KOPT-K1 (cell line): ENCODE measurements around the gene NRXN3.

Experiments used
- H3K27ac ChIP-seq: fragments of 200-600 bp; sonication (generic); 2 replicates; pipeline ENCODE4 v1.5.1; 2016; ENCODE audit warnings: antibody characterized with exemption, mild to moderate bottlenecking, low read depth, low read length; ENCODE audit not compliant: poor library complexity, severe bottlenecking
- H3K36me3 ChIP-seq: fragments of 200-600 bp; sonication (generic); 2 replicates; pipeline ENCODE4 v1.5.1; 2017; ENCODE audit warnings: antibody characterized with exemption, mild to moderate bottlenecking, low read length, moderate library complexity; ENCODE audit not compliant: insufficient read depth
- H3K9me3 ChIP-seq: fragments of 200-600 bp; sonication (generic); 2 replicates; pipeline ENCODE4 v1.5.1; 2017; ENCODE audit warnings: antibody characterized with exemption, low read length, mild to moderate bottlenecking; ENCODE audit not compliant: insufficient read depth, poor library complexity, severe bottlenecking

The NRXN3 gene

DNA sequence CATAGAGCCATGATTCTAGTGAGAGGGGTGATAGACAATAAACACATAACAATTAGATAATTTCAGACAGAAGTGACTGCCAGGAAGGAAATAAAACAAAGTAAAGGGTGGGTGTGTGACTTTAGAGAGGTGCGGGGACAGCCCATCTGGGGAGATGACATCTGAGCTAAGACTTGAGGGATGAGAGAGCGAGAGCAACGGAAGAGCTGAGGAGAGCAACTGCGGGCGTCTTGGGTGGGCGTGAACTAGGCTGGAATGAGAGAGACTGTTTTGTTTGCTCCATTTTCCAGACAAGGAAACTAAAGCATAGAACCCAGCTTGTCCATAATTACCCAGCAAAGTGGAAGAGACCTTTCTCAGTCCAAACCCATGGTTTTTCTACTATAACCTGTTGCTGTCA, 25.3 kb downstream of the NRXN3 start:
- H3K36me3 ChIP-seq = no peaks in the 10 kb centered on the region
- no peaks in the 10 kb centered on the region for H3K9me3 ChIP-seq
- H3K27ac ChIP-seq = no peak overlapping the region

DNA sequence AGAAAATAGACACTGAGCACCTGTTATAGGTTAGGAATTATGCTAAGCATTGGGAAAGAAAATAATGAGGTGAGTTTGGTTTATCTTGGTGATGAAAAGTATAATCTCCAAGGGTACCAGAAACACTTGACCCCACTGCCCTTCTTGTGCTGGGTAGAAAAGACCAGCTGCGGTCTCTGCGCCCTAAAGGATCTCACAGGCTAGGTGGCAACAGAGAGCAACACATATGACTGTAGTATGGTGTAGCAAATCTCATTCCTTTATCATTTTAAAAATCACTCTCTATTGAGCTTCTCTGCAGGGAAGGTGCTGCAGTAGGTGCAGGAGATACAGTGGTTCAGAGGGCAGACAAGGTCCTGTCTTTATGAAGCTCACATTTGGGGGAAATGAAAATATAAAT, 26.1 kb downstream of the NRXN3 start:
- H3K36me3 ChIP-seq = no peaks in the 10 kb centered on the region
- H3K9me3 ChIP-seq = no peaks in the 10 kb centered on the region
- no peak overlapping the region for H3K27ac ChIP-seq

DNA sequence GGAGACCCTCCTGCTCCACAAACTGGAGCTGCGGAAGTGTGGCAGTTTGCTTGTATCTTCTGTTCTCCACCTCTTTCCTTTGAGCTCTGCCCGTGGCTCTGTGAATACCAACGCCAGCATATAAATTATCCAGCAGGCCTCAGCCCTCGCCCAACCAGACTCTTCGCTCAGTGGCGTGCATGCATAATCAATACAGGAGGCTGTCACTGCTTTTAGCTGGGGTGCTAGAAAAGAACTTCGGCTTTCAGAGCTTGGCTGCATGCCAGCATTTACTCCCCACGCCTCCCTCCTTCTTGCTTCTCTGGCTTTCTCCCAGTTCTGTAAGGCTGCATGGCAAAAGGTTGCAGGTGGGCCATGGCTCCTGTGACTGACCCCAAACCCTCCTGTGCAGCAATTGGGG, 26.9 kb downstream of the NRXN3 start:
- Histone ChIP-seq H3K36me3 (no peaks in the 10 kb centered on the region), H3K9me3 (no peaks in the 10 kb centered on the region), H3K27ac (no peak overlapping the region)

DNA sequence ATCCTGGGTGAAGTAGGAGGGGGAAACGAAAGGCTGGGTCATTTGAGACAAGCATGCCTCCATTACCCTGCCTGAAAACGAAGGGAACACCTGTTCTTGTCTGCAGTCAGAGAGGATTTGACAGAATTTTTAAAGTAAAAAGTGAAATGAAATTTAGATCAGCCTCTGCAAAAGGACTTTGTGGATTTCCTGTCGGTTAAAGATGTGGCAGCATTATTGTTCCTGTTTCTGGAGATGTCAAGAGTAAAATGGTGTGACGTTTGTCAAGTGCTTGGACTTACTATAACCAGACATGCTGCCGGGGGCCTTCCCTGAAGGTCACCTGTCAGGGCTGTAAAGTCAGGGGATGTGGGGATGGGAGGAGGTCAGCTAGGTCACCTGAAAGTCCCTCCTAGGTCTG, 32.0 kb downstream of the NRXN3 start:
- Histone ChIP-seq H3K27ac (peak overlapping the region; percentile 73), H3K9me3 (no peaks in the 10 kb centered on the region), H3K36me3 (no peaks in the 10 kb centered on the region)

DNA sequence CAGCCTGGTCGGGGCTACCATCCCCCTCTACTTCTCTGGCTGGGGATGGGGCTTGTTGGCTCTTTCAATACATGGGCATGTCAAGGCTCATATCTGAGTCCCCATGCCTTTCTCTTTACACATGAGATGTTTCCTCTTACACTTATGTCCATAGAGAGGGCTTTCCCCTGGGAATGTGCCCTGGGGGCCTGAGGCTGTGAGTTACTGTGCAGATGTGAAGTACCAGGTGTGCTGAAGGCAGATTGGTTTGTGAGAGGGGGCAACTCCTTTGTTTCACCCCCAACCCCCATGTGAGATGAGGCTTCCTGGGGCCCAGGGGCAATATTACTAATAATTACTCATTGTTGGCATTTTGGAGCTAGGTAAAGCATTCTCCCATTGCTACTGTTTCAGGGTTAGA, 32.8 kb downstream of the NRXN3 start:
- no peaks in the 10 kb centered on the region for H3K9me3 ChIP-seq
- H3K36me3 ChIP-seq = no peaks in the 10 kb centered on the region
- peak overlapping the region; percentile 73 for H3K27ac ChIP-seq

DNA sequence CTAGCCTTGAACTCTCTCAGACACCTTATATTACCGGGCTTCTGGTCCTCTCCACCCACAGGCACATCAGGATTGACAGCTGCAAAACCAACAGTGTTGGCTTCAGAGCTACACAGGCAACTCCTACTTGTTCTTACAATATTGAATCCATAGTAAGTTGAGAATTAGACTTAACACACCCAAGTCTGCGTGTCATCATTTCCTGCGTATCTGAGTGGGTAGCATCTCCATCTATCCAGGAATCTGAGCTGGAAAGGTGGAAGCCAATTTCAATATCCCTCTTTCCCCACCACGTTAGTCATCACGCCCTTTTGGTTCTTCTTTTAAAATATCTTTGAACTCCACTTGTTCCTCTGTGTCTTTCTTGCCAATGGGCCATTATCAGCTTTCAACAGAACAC, 37.2 kb downstream of the NRXN3 start:
- Histone ChIP-seq H3K36me3 (no peaks in the 10 kb centered on the region), H3K27ac (no peak overlapping the region), H3K9me3 (peaks cover 16% of the 10 kb centered on the region)

DNA sequence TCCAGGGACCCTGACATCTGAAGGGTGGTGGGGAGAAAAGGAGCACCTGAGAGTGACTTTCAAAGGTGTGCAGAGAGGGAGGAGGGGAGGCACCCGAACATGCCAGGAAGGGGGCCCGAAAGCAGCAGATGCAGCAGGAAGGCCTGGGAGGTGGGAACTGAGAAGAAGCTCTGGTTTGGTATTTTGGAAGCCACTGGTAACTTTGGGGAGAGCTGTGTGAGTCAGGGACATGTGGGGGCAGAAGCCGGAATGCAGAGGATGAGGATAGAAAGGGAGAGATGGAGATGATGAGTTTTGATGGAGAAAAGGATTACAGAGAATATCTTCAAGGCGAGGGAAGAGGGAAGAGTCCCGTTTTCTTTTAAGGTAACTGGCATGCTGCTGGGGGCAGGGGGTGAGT, 50.1 kb downstream of the NRXN3 start:
- Histone ChIP-seq H3K36me3 (no peaks in the 10 kb centered on the region), H3K27ac (no peak overlapping the region), H3K9me3 (no peaks in the 10 kb centered on the region)

DNA sequence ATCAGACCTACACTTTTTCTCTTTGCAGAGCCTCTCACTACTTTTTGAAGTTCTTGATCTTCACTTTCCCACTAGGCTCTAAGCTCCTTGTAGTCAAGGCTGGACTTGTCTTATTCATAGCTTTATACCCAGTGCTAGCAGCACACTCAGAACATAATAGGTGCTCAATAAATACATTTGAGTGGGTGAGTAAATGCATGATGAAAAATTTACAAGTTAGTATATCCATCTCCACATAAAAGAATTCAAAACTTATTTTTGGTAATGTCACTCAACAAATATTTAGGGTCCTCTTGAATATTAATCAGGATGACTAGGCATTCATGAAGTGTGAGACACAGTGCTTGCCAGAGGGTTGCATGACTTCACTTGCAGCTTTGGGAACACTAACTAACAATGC, 52.6 kb downstream of the NRXN3 start:
- Histone ChIP-seq H3K9me3 (no peaks in the 10 kb centered on the region), H3K36me3 (no peaks in the 10 kb centered on the region), H3K27ac (no peak overlapping the region)

DNA sequence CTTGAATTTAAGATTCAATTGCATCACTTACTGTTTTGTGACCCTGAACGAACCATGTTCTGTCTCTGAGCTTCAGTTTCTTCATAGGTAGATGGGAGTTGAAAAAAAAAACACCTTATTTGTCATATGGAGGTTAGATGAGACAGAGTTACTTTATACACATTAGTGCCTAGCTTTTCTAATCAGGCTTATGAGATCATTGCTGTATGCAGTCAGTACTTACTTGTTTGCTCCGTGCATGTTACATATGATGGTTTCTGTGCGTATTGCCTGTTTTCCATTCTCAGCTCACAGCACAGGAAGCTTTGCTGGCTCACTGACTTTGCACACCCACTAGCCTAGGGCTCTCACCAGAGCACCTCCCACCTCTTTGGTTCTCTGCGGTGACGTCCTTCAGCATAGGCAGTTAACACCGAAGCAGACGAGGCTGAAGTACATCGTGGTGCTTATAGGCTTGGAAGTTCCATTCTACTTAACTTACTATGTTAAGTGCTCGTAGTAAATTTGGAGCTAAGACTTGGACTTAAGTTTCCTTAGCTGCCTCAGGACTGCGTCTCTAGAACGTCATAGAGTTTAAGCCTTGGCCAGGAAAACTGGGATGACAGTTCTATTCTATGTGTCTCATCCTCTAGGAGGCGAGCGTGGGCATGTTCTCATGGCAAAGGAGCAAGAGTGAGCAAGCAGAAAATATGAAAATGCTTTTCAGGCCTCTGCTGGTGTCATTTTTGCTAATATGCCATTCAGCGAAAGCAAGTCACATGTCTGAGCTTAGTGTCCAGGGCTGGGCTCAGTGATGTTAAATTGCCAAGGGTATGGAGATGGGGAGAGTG, 57.3 kb downstream of the NRXN3 start:
- Histone ChIP-seq H3K27ac (no peak overlapping the region), H3K36me3 (no peaks in the 10 kb centered on the region), H3K9me3 (no peaks in the 10 kb centered on the region)

DNA sequence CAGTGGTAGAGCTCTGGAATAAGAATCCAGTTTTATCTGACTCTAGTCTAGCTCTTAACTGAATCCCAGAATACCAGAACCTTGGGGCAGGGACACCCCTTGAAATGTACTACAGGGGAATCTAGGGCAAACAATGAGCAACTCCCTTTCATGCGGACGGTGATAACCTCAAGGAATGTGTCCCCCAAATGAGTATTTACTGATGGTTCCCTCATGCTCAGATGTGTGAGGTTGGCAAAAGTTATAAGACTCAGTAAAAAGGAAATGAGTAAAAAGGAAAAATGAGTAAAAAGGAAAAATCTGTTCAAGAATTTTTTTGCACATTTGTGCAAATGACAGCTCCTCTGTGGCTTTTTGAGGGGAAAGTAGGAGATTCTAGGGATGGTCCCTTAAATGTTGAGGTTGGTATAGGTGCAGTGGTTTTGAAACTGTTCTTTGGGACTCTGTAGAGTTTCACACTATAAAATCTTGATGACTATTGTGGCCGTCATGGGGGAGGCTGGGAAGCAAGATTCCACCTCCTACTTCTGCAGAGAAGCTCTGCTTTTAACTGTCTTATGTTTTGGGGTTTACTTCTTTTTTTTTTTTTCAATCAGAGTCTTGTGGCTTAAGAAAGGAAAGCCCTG, 58.6 kb downstream of the NRXN3 start:
- Histone ChIP-seq H3K36me3 (no peaks in the 10 kb centered on the region), H3K27ac (no peak overlapping the region), H3K9me3 (no peaks in the 10 kb centered on the region)

DNA sequence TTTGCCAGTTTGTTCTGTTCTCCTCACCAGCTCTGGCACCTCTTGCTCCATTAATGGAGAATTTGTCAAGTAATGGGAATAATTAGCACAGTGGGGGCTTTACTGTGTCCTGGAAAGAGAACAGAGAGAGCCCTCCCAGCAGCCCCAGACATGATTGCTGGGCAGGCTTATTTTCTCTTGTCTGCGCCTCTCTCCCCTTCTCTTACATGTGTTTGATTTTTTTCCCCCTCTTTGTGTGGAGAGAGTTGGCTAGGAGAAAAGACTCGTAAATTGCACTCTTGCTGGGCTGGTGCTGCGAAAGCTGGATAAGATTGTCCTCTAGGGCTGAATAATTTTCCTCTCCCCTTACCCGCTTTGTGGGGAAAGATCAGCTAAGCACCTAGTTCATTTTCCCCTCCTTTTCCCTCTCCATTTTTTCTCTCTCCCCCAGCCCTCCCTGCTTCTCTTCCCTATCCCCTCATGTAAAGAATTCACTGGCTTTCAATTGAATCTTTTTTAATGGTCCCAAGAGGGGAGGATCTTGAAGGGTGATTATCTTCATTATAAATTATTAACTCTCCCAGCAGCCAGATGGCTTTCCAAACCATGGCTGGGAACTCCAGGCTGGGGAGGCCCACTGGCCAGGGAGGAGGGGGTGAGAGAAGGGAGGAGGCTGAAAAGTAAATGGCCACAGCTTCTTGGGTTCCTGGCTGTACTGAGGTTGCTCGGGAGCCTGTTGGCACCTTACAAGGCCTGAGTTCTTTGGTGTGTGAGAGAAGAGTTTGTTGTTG, 62.2 kb downstream of the NRXN3 start:
- H3K36me3 ChIP-seq = no peaks in the 10 kb centered on the region
- H3K27ac ChIP-seq = no peak overlapping the region
- H3K9me3 ChIP-seq = no peaks in the 10 kb centered on the region

DNA sequence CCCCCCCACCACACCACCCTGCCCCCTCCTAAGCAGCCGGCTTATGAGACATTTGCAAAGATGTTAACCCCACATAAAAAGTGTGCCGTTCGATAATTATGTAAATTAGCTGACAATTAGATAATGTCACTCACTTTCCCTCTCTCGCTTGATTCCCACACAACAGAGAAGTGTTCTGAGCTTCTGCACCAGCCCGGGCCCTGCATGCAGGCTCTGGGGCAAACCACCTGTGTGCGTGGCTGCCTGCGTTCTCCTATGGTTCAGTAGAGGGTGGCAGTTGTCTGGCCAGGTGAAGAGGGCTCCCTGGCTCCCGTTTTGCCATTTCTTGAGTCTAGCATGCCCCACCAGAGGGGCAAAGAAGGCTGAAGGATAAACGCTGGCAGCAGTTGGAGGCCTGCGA, 68.0 kb downstream of the NRXN3 start:
- H3K36me3 ChIP-seq = no peaks in the 10 kb centered on the region

DNA sequence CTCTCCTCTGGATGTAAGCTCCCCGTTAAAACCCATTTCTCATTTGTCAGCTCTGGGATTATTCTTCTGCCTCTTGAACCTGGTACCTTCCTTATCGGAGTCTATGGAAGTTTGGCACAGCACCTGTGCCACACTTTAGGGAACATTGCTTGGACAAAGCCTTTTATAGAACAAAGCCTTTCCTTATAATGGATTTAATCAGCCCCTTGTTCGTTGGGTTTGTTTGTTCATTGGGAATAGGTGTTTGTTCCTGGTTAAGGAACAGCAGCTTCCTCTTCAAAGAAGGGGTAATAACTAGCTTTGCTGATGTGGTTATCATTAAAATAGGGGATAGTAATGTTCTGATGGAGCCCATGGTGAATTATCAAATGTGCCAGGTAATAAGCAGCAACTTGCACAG, 70.4 kb downstream of the NRXN3 start:
- no peaks in the 10 kb centered on the region for H3K9me3 ChIP-seq
- no peaks in the 10 kb centered on the region for H3K36me3 ChIP-seq
- no peak overlapping the region for H3K27ac ChIP-seq

More for the DNA sequence above, 68.0 kb downstream of the NRXN3 start:
- H3K27ac ChIP-seq = no peak overlapping the region
- H3K9me3 ChIP-seq = no peaks in the 10 kb centered on the region

DNA sequence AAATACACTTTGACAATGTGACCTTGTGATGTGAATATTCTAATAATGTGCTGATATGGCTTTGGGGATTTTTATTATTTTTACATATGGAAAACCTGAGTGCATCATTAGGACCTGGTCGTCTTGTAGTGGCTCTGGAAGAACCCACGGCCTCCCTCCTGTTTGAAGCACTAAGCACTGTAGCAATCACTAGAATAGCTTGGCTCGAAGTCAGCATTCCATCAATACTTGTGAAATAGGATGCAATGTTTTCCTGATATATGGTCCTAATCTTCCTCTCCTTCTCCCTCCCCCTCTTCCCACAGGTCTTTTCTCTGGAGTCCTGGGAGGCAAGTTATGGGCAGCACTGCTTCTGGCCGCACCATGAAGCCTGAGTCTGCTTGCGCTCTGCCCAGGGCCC, 71.9 kb downstream of the NRXN3 start:
- H3K27ac ChIP-seq = no peak overlapping the region
- H3K9me3 ChIP-seq = no peaks in the 10 kb centered on the region
- no peaks in the 10 kb centered on the region for H3K36me3 ChIP-seq

DNA sequence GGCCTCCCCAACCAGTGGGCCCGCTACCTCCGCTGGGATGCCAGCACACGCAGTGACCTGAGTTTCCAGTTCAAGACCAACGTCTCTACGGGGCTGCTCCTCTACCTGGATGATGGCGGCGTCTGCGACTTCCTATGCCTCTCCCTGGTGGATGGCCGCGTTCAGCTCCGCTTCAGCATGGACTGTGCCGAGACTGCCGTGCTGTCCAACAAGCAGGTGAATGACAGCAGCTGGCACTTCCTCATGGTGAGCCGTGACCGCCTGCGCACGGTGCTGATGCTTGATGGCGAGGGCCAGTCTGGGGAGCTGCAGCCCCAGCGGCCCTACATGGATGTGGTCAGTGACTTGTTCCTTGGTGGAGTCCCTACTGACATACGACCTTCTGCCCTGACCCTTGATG, 73.0 kb downstream of the NRXN3 start:
- H3K27ac ChIP-seq = no peak overlapping the region
- no peaks in the 10 kb centered on the region for H3K9me3 ChIP-seq

More for the DNA sequence above, 73.0 kb downstream of the NRXN3 start:
- H3K36me3 ChIP-seq = no peaks in the 10 kb centered on the region
